K562 (cell line): ENCODE results near the gene VSTM5. TPM values are rescaled to one million over a fixed set of nuclear protein-coding genes. Genes with fewer than 3 reads are reported as not detected.

Experiments used
- ARID2 ChIP-seq: fragments of 450-650 bp; IDR thresholded peaks from 2 replicates; pipeline ENCODE4 v1.6.1; 2017; ENCODE audit warnings: antibody characterized with exemption, mild to moderate bottlenecking
- BRD4 ChIP-seq: fragments of 200-600 bp; sonication (generic); IDR thresholded peaks from 2 replicates; pipeline ENCODE4 v1.6.1; 2017; ENCODE audit warnings: inconsistent platforms
- ETS2 ChIP-seq: IDR thresholded peaks from 2 replicates; pipeline ENCODE4 v1.6.1; 2016; ENCODE audit warnings: borderline replicate concordance, missing genetic modification characterization, mild to moderate bottlenecking, moderate library complexity, missing compliant biosample characterization; ENCODE audit not compliant: poor library complexity, severe bottlenecking
- HSF4 ChIP-seq: fragments of 250-450 bp; sonication (Bioruptor Pico); IDR thresholded peaks from 2 replicates; pipeline ENCODE4 v2.1.2; 2022; ENCODE audit warnings: mild to moderate bottlenecking, moderate library complexity, borderline replicate concordance
- PKNOX1 ChIP-seq: fragments of 450-650 bp; IDR thresholded peaks from 2 replicates; pipeline ENCODE4 v1.6.1; 2016
- POLR2A ChIP-seq: fragments of 450-650 bp; conservative IDR thresholded peaks from 2 replicates; pipeline ENCODE4 v1.6.1; 2016
- POLR3A ChIP-seq: IDR thresholded peaks from 2 replicates; pipeline ENCODE4 v1.6.1; 2011; ENCODE audit warnings: borderline replicate concordance, mild to moderate bottlenecking, moderate library complexity; ENCODE audit not compliant: insufficient read length, insufficient read depth; ENCODE audit errors: extremely low read depth
- STAG1 ChIP-seq: sonication (generic); formaldehyde crosslinking; IDR thresholded peaks from 2 replicates; pipeline ENCODE4 v1.5.0; 2020; ENCODE audit warnings: missing genetic modification reagents, borderline replicate concordance
- ZNF445 ChIP-seq: fragments of 250-450 bp; sonication (Bioruptor Pico); IDR thresholded peaks from 2 replicates; pipeline ENCODE4 v1.4.0; 2020; ENCODE audit warnings: low read depth, mild to moderate bottlenecking, moderate library complexity
- ZNF586 ChIP-seq: fragments of 450-650 bp; formaldehyde crosslinking; conservative IDR thresholded peaks from 2 replicates; pipeline ENCODE4 v1.4.0; 2020; ENCODE audit warnings: mild to moderate bottlenecking, moderate library complexity
- ZNF707 ChIP-seq: fragments of 250-450 bp; sonication (Bioruptor Pico); conservative IDR thresholded peaks from 2 replicates; pipeline ENCODE4 v1.8.0; 2022; ENCODE audit warnings: inconsistent platforms, mild to moderate bottlenecking, moderate library complexity
- ZNF75A ChIP-seq: fragments of 450-650 bp; formaldehyde crosslinking; IDR thresholded peaks from 2 replicates; pipeline ENCODE4 v1.4.0; 2020; ENCODE audit warnings: mild to moderate bottlenecking
- polyA plus RNA-seq, 8 experiments: library from polyadenylated mRNA; depleted of rRNA in 4 of 8; stranded (reverse) in 5 of 8; unstranded in 3 of 8; fragments of >200 nt; fragmentation: Nextera tagmentation in 2 of 8; fragmentation: Illumina TruSeq in 1 of 8; extraction: Ambion mirVana in 2 of 8; extraction: Trizol in 1 of 8; gene quantifications; 2 replicates each; pipeline versions ENCODE4 v1.2.1 to v1.2.3, GENCODE V29; 2011 to 2014; ENCODE audit warnings: inconsistent platforms in 1 of 8, missing spikeins in 1 of 8
- total RNA-seq, 7 experiments: library from RNA; depleted of rRNA in 6 of 7; stranded (reverse); fragments of >200 nt in 6 of 7; fragmentation: Illumina TruSeq in 2 of 7; extraction: Trizol in 2 of 7; gene quantifications; 2 replicates each; pipeline versions ENCODE4 v1.2.1 to v1.2.3, GENCODE V29; 2011 to 2021; ENCODE audit warnings: low replicate concordance in 1 of 7
- TF ChIP-seq, protein P1 (sequence below), 2 experiments: fragments of 450-650 bp; formaldehyde crosslinking in 1 of 2; IDR thresholded peaks; 2 replicates each; pipeline versions ENCODE4 v1.4.0 to v1.6.1; 2014 to 2020; ENCODE audit warnings: mild to moderate bottlenecking in 2 of 2, borderline replicate concordance in 1 of 2, low read depth in 1 of 2
- TF ChIP-seq, protein P2 (sequence below): fragments of 200-800 bp; sonication (Bioruptor generic); IDR thresholded peaks from 2 replicates; pipeline ENCODE4 v1.6.1; 2017; ENCODE audit warnings: missing genetic modification characterization, missing compliant biosample characterization
- TF ChIP-seq, protein P3 (sequence below): sonication (generic); formaldehyde crosslinking; IDR thresholded peaks from 2 replicates; pipeline ENCODE4 v1.8.1; 2022; ENCODE audit warnings: missing genetic modification reagents

The VSTM5 gene
- total and polyA plus RNA-seq, 9 of the 15 experiments (the other 6 are each of a cell fraction or from before 2014, with no cell fraction given) = 0.01 TPM; not detected in 8

- TF ChIP-seq, protein P1, sequence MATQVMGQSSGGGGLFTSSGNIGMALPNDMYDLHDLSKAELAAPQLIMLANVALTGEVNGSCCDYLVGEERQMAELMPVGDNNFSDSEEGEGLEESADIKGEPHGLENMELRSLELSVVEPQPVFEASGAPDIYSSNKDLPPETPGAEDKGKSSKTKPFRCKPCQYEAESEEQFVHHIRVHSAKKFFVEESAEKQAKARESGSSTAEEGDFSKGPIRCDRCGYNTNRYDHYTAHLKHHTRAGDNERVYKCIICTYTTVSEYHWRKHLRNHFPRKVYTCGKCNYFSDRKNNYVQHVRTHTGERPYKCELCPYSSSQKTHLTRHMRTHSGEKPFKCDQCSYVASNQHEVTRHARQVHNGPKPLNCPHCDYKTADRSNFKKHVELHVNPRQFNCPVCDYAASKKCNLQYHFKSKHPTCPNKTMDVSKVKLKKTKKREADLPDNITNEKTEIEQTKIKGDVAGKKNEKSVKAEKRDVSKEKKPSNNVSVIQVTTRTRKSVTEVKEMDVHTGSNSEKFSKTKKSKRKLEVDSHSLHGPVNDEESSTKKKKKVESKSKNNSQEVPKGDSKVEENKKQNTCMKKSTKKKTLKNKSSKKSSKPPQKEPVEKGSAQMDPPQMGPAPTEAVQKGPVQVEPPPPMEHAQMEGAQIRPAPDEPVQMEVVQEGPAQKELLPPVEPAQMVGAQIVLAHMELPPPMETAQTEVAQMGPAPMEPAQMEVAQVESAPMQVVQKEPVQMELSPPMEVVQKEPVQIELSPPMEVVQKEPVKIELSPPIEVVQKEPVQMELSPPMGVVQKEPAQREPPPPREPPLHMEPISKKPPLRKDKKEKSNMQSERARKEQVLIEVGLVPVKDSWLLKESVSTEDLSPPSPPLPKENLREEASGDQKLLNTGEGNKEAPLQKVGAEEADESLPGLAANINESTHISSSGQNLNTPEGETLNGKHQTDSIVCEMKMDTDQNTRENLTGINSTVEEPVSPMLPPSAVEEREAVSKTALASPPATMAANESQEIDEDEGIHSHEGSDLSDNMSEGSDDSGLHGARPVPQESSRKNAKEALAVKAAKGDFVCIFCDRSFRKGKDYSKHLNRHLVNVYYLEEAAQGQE (IDR thresholded peaks at IDR 0.05; ENCODE audit: borderline replicate concordance) = no peak
- TF ChIP-seq, protein P1 (CRISPR knock-in tag; IDR thresholded peaks at IDR 0.05; ENCODE audit: low read depth) = peak; percentile 35; the same call in 1 of the 2 replicates
- TF ChIP-seq ZNF445 (no peak), HSF4 (CRISPR knock-in tag) (no peak), PKNOX1 (no peak), ETS2 (tag) (no peak), STAG1 (CRISPR knock-in tag) (no peak), ZNF586 (CRISPR knock-in tag) (no peak), ZNF707 (CRISPR knock-in tag) (no peak), ZNF75A (CRISPR knock-in tag) (no peak), POLR2A (peak; percentile 96), BRD4 (no peak), POLR3A (no peak), ARID2 (no peak)
- TF ChIP-seq, protein P2, sequence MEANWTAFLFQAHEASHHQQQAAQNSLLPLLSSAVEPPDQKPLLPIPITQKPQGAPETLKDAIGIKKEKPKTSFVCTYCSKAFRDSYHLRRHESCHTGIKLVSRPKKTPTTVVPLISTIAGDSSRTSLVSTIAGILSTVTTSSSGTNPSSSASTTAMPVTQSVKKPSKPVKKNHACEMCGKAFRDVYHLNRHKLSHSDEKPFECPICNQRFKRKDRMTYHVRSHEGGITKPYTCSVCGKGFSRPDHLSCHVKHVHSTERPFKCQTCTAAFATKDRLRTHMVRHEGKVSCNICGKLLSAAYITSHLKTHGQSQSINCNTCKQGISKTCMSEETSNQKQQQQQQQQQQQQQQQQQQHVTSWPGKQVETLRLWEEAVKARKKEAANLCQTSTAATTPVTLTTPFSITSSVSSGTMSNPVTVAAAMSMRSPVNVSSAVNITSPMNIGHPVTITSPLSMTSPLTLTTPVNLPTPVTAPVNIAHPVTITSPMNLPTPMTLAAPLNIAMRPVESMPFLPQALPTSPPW (CRISPR knock-in tag) = peak; percentile 90
- TF ChIP-seq, protein P3, sequence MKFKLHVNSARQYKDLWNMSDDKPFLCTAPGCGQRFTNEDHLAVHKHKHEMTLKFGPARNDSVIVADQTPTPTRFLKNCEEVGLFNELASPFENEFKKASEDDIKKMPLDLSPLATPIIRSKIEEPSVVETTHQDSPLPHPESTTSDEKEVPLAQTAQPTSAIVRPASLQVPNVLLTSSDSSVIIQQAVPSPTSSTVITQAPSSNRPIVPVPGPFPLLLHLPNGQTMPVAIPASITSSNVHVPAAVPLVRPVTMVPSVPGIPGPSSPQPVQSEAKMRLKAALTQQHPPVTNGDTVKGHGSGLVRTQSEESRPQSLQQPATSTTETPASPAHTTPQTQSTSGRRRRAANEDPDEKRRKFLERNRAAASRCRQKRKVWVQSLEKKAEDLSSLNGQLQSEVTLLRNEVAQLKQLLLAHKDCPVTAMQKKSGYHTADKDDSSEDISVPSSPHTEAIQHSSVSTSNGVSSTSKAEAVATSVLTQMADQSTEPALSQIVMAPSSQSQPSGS = no peak
Measured at GRCh38 chr11:93784145-93784934, 66.1 kb downstream of the VSTM5 start, which contains the start of gene MED17 (continued).
